Neural progenitor cell (in vitro differentiated cells): Measurements from ENCODE around the gene KIT. TPM values are rescaled to one million over a fixed set of nuclear protein-coding genes. Genes with fewer than 3 reads are reported as not detected.

Experiments
- DNase-seq: peaks from one replicate; pipeline ENCODE4 v3.0.0-alpha.2; 2016; ENCODE audit warnings: low spot score
- H2AFZ ChIP-seq: fragments of 200-600 bp; sonication (generic); replicated peaks from 2 replicates; pipeline ENCODE4 v1.6.1; 2016; ENCODE audit warnings: antibody characterized with exemption
- H3F3A ChIP-seq: fragments of 200-600 bp; sonication (generic); 2 replicates; pipeline ENCODE4 v1.6.1; 2016; ENCODE audit warnings: antibody characterized with exemption, low read depth
- H3K27ac ChIP-seq: fragments of 200-600 bp; sonication (generic); 2 replicates; pipeline ENCODE4 v1.5.1; 2016; ENCODE audit warnings: mild to moderate bottlenecking
- H3K27me3 ChIP-seq: fragments of 200-600 bp; sonication (generic); 2 replicates; pipeline ENCODE4 v1.6.1; 2016; ENCODE audit warnings: mild to moderate bottlenecking, moderate library complexity
- H3K36me3 ChIP-seq: fragments of 200-600 bp; sonication (generic); 2 replicates; pipeline ENCODE4 v1.5.1; 2016
- H3K4me1 ChIP-seq: fragments of 200-600 bp; sonication (generic); 2 replicates; pipeline ENCODE4 v1.6.1; 2016; ENCODE audit warnings: mixed run types
- H3K4me2 ChIP-seq: fragments of 200-600 bp; sonication (generic); 2 replicates; pipeline ENCODE4 v1.6.1; 2016
- H3K4me3 ChIP-seq: fragments of 200-600 bp; sonication (generic); 2 replicates; pipeline ENCODE4 v1.5.1; 2016
- H3K79me2 ChIP-seq: fragments of 200-600 bp; sonication (generic); 2 replicates; pipeline ENCODE4 v1.6.1; 2016; ENCODE audit warnings: low read depth
- H3K9ac ChIP-seq: fragments of 200-600 bp; sonication (generic); 2 replicates; pipeline ENCODE4 v1.6.1; 2016
- H3K9me3 ChIP-seq: fragments of 200-600 bp; sonication (generic); 2 replicates; pipeline ENCODE4 v1.5.1; 2016; ENCODE audit warnings: low read depth
- H4K20me1 ChIP-seq: fragments of 200-600 bp; sonication (generic); 2 replicates; pipeline ENCODE4 v1.6.1; 2016; ENCODE audit warnings: low read depth
- H3K27ac Mint-ChIP-seq: 3 replicates; pipeline ENCODE4 v1.8.0; 2021; ENCODE audit warnings: mixed read lengths
- H3K27me3 Mint-ChIP-seq: 2 replicates; pipeline ENCODE4 v1.8.0; 2022; ENCODE audit warnings: low read depth, mild to moderate bottlenecking, inconsistent platforms, moderate library complexity, mixed read lengths; ENCODE audit not compliant: insufficient read depth
- H3K36me3 Mint-ChIP-seq: 3 replicates; pipeline ENCODE4 v1.8.0; 2021; ENCODE audit warnings: mixed read lengths
- H3K4me1 Mint-ChIP-seq: 3 replicates; pipeline ENCODE4 v1.8.0; 2021; ENCODE audit warnings: mixed read lengths
- H3K4me3 Mint-ChIP-seq: 3 replicates; pipeline ENCODE4 v1.8.0; 2021; ENCODE audit warnings: mild to moderate bottlenecking, moderate library complexity, mixed read lengths
- H3K9me3 Mint-ChIP-seq: 3 replicates; pipeline ENCODE4 v1.8.0; 2020; ENCODE audit warnings: mixed read lengths
- EZH2 ChIP-seq: fragments of 200-600 bp; sonication (generic); IDR thresholded peaks from 2 replicates; pipeline ENCODE4 v1.6.1; 2017; ENCODE audit warnings: antibody characterized with exemption, mild to moderate bottlenecking, moderate library complexity
- EZH2phosphoT487 ChIP-seq: fragments of 200-600 bp; sonication (generic); IDR thresholded peaks from 2 replicates; pipeline ENCODE4 v1.6.1; 2017; ENCODE audit warnings: antibody characterized with exemption
- total RNA-seq: library from RNA; depleted of rRNA; stranded (reverse); fragments of >200 nt; gene quantifications from 2 replicates; pipeline ENCODE4 v1.2.3, GENCODE V29; 2015; ENCODE audit warnings: low replicate concordance
- TF ChIP-seq, protein P1 (sequence below): fragments of 200-600 bp; sonication (generic); IDR thresholded peaks from 2 replicates; pipeline ENCODE4 v1.5.1; 2017; ENCODE audit warnings: antibody characterized with exemption, mild to moderate bottlenecking

KIT gene
- total RNA-seq, 1 donor from 2014 or later, result 4.6 TPM

DNA sequence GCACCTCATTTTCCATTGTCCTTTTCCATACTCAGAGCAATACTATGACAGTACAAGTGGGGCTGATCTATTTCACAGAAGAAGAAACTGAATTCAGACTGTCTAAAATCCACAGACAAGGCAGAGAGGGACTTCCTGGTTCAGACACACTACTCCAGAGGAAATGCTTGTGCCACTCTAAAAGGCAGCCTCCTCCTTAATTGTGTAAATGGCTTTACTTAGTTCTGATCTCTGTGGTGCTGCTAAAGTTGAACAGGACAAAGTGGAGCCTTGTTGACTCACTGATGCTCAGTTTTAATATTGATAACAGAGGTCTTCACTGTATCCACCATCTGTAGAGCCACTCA lies 122.4 kb downstream of the KIT start:
- Histone ChIP-seq H3K27me3 (no peaks in the 10 kb centered on the region), H2AFZ (peak overlapping the region; percentile 34), H3K4me3 (no peak overlapping the region), H3K36me3 (no peaks in the 10 kb centered on the region), H3K27ac (no peak overlapping the region), H4K20me1 (no peaks in the 10 kb centered on the region), H3K79me2 (no peaks in the 10 kb centered on the region), H3K9me3 (no peaks in the 10 kb centered on the region), H3K4me2 (no peak overlapping the region), H3F3A (no peaks in the 10 kb centered on the region), H3K9ac (no peak overlapping the region), H3K4me1 (no peaks in the 10 kb centered on the region)
- TF ChIP-seq, protein P1, sequence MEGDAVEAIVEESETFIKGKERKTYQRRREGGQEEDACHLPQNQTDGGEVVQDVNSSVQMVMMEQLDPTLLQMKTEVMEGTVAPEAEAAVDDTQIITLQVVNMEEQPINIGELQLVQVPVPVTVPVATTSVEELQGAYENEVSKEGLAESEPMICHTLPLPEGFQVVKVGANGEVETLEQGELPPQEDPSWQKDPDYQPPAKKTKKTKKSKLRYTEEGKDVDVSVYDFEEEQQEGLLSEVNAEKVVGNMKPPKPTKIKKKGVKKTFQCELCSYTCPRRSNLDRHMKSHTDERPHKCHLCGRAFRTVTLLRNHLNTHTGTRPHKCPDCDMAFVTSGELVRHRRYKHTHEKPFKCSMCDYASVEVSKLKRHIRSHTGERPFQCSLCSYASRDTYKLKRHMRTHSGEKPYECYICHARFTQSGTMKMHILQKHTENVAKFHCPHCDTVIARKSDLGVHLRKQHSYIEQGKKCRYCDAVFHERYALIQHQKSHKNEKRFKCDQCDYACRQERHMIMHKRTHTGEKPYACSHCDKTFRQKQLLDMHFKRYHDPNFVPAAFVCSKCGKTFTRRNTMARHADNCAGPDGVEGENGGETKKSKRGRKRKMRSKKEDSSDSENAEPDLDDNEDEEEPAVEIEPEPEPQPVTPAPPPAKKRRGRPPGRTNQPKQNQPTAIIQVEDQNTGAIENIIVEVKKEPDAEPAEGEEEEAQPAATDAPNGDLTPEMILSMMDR, result no peak
- TF ChIP-seq EZH2 (no peak), EZH2phosphoT487 (no peak)
- peaks cover 2% of the 10 kb centered on the region for H3K27me3 Mint-ChIP-seq
- no peaks in the 10 kb centered on the region for H3K36me3 Mint-ChIP-seq
- H3K4me1 Mint-ChIP-seq, result peaks cover 5% of the 10 kb centered on the region
- H3K27ac Mint-ChIP-seq, result no peak overlapping the region
- H3K4me3 Mint-ChIP-seq, result no peak overlapping the region
- no peak for DNase-seq
- no peaks in the 10 kb centered on the region for H3K9me3 Mint-ChIP-seq

DNA sequence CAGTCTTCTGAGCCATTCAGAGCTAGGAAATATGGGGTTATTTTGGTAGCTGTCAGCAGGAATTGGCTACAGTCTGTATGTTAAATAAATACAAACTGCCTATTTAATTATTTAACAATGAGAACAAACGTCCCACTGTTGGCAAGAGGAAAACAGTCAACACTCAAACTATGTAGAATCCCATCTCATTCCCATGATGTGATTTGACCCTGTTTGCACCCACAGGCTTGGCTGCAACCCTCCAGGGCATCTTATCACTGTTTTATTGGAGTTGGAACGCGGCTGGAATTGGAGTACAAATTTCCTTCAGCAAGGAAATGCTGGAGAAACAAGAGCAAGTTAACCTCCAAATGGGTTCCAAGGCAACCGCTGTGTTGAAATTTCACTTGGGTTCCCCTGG lies 124.0 kb downstream of the KIT start:
- Histone ChIP-seq H3K27me3 (no peaks in the 10 kb centered on the region), H3K4me1 (no peaks in the 10 kb centered on the region), H3K4me2 (no peak overlapping the region), H3K9me3 (no peaks in the 10 kb centered on the region), H3K9ac (no peak overlapping the region), H4K20me1 (no peaks in the 10 kb centered on the region), H3K79me2 (no peaks in the 10 kb centered on the region), H3F3A (no peaks in the 10 kb centered on the region), H3K36me3 (no peaks in the 10 kb centered on the region), H3K4me3 (no peak overlapping the region), H3K27ac (no peak overlapping the region), H2AFZ (no peak overlapping the region)
- TF ChIP-seq EZH2 (no peak), EZH2phosphoT487 (no peak)
- TF ChIP-seq, protein P1, result no peak
- Mint-ChIP-seq H3K9me3 (no peaks in the 10 kb centered on the region), H3K27ac (no peak overlapping the region), H3K27me3 (peaks cover 2% of the 10 kb centered on the region), H3K4me3 (no peak overlapping the region), H3K36me3 (no peaks in the 10 kb centered on the region), H3K4me1 (peaks cover 5% of the 10 kb centered on the region)
- DNase-seq, result no peak

DNA sequence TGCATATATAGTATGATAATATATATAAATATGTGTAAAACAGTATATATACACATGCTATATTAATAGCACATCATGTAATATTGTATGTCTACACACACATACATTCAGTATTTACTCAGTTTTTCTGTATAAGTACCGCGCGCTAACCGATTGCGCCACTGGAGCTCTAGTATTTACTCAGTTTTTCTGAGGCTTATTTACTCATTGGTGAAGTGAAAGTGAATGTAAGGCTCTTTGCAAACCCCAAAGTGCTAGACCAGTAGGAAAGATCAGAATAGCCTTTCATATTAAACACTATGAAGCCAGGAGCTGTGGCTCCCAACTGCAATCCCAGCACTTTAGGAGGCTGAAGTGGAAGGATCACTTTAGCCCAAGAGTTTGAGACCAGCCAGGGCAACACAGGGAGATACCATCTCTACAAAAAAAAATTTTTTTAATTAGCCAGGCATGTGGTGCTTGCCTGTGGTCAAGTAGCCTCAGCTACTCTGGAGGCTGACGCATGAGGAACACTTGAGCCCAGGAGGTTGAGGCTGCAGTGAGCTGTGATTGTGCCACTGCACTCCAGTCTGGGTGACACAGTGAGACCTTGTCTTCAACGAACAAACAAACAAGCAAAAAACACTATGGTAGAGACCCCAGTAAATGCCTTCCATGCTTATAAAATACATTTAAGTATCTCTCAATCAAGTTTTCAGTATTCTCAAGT lies 125.8 kb downstream of the KIT start:
- no peak overlapping the region for H3K4me3 Mint-ChIP-seq
- H3K27me3 ChIP-seq, result no peaks in the 10 kb centered on the region
- no peaks in the 10 kb centered on the region for H3F3A ChIP-seq
- H3K36me3 Mint-ChIP-seq, result no peaks in the 10 kb centered on the region
- DNase-seq, result no peak
- no peaks in the 10 kb centered on the region for H3K9me3 ChIP-seq
- H2AFZ ChIP-seq, result no peak overlapping the region
- H3K79me2 ChIP-seq, result no peaks in the 10 kb centered on the region
- H3K4me1 ChIP-seq, result no peaks in the 10 kb centered on the region
- H3K4me1 Mint-ChIP-seq, result peaks cover 5% of the 10 kb centered on the region
- H3K4me3 ChIP-seq, result no peak overlapping the region
- H3K36me3 ChIP-seq, result no peaks in the 10 kb centered on the region
- H3K9ac ChIP-seq, result no peak overlapping the region
- no peak overlapping the region for H3K4me2 ChIP-seq
- H3K27me3 Mint-ChIP-seq, result peaks cover 2% of the 10 kb centered on the region
- H3K27ac ChIP-seq, result no peak overlapping the region
- no peaks in the 10 kb centered on the region for H4K20me1 ChIP-seq
- TF ChIP-seq EZH2phosphoT487 (no peak), EZH2 (no peak)
- TF ChIP-seq, protein P1, result no peak
- H3K9me3 Mint-ChIP-seq, result no peaks in the 10 kb centered on the region
- H3K27ac Mint-ChIP-seq, result peak overlapping the region; percentile 18
